ENCODE measurements around the gene MTO1. TPM values are rescaled to one million over a fixed set of nuclear protein-coding genes. Genes with fewer than 3 reads are reported as not detected.
"Not testable (repeated sequence)": the region's sequence is repeated elsewhere in the genome, so short reads cannot be mapped to it uniquely, and the experiment has no call there.

The MTO1 gene
- total RNA-seq, 1 experiment from 2014 or later: 31.6 TPM

- Mint-ChIP-seq H3K4me3 (ENCODE audit: low read depth, unreplicated experiment) (no peak overlapping the region), H3K27ac (ENCODE audit: unreplicated experiment) (no peak overlapping the region), H3K36me3 (ENCODE audit: insufficient read depth, unreplicated experiment) (no peaks in the 10 kb centered on the region), H3K4me1 (ENCODE audit: low read depth, unreplicated experiment) (no peaks in the 10 kb centered on the region), H3K9me3 (ENCODE audit: low read depth, unreplicated experiment) (no peaks in the 10 kb centered on the region), H3K27me3 (ENCODE audit: unreplicated experiment) (no peaks in the 10 kb centered on the region)
- no TSS peak for BruUV-seq (replicated peaks)
- DNase-seq: no peak
- CTCF ChIA-PET: interaction anchor here (0.7 to 1.2 kb wide), 3 partner anchors 16 to 31 kb away, joined by 3 to 8 read pairs (median 4); no protein-coding TSS in a partner anchor
- no peak for TF ChIP-seq CTCF (IDR thresholded peaks at IDR 0.05; ENCODE audit: unreplicated experiment)
- intact Hi-C loops (cut with micrococcal nuclease; ENCODE audit: unreplicated experiment): no loop called here
Measured at GRCh38 chr6:73548458-73549446, 87.2 kb downstream of the MTO1 start.

- H3K36me3 Mint-ChIP-seq (ENCODE audit: insufficient read depth, unreplicated experiment); H3K4me1 Mint-ChIP-seq (ENCODE audit: low read depth, unreplicated experiment); CTCF ChIA-PET: not testable (repeated sequence)
Measured at GRCh38 chr6:73551115-73551514, 89.6 kb downstream of the MTO1 start.

GRCh38 chr6:73555380-73555949 lies 93.9 kb downstream of the MTO1 start:
- H3K27me3 Mint-ChIP-seq (ENCODE audit: unreplicated experiment); DNase-seq; H3K27ac Mint-ChIP-seq (ENCODE audit: unreplicated experiment); BruUV-seq (replicated peaks); H3K4me3 Mint-ChIP-seq (ENCODE audit: low read depth, unreplicated experiment); H3K9me3 Mint-ChIP-seq (ENCODE audit: low read depth, unreplicated experiment); CTCF ChIA-PET; H3K4me1 Mint-ChIP-seq (ENCODE audit: low read depth, unreplicated experiment); intact Hi-C loops (cut with micrococcal nuclease; ENCODE audit: unreplicated experiment); H3K36me3 Mint-ChIP-seq (ENCODE audit: insufficient read depth, unreplicated experiment): not testable (repeated sequence)

More at GRCh38 chr6:73551115-73551514, 89.6 kb downstream of the MTO1 start:
- DNase-seq; BruUV-seq (replicated peaks); H3K4me3 Mint-ChIP-seq (ENCODE audit: low read depth, unreplicated experiment); intact Hi-C loops (cut with micrococcal nuclease; ENCODE audit: unreplicated experiment); H3K9me3 Mint-ChIP-seq (ENCODE audit: low read depth, unreplicated experiment); H3K27ac Mint-ChIP-seq (ENCODE audit: unreplicated experiment); H3K27me3 Mint-ChIP-seq (ENCODE audit: unreplicated experiment): not testable (repeated sequence)

- no peak for DNase-seq
- H3K4me3 Mint-ChIP-seq (ENCODE audit: low read depth, unreplicated experiment): no peak overlapping the region
- CTCF ChIA-PET: interaction anchor here (0.6 kb wide), 1 partner anchor 34 kb away, joined by 4 read pairs; no protein-coding TSS in a partner anchor
- no peak overlapping the region for H3K27ac Mint-ChIP-seq (ENCODE audit: unreplicated experiment)
- H3K9me3 Mint-ChIP-seq (ENCODE audit: low read depth, unreplicated experiment): no peaks in the 10 kb centered on the region
- intact Hi-C loops (cut with micrococcal nuclease; ENCODE audit: unreplicated experiment): no loop called here
- no peaks in the 10 kb centered on the region for H3K27me3 Mint-ChIP-seq (ENCODE audit: unreplicated experiment)
- H3K36me3 Mint-ChIP-seq (ENCODE audit: insufficient read depth, unreplicated experiment): peaks cover 4% of the 10 kb centered on the region
- BruUV-seq (replicated peaks): no TSS peak
- no peak for TF ChIP-seq CTCF (IDR thresholded peaks at IDR 0.05; ENCODE audit: unreplicated experiment)
- H3K4me1 Mint-ChIP-seq (ENCODE audit: low read depth, unreplicated experiment): no peaks in the 10 kb centered on the region
Measured at GRCh38 chr6:73556836-73557235, 95.3 kb downstream of the MTO1 start.

Other genes starting within 250 kb of the MTO1 start
- not detected in 2 replicates for gene KHDC1L, start 236.2 kb upstream of the MTO1 start, total RNA-seq (2022)
- 4.9 and 5.0 TPM in 2 replicates for gene KHDC1, start 198.5 kb upstream of the MTO1 start, total RNA-seq (2022)
- not detected in 2 replicates for gene DPPA5, start 107.5 kb upstream of the MTO1 start, total RNA-seq (2022)
- not detected in 2 replicates for gene KHDC3L, start 99.1 kb upstream of the MTO1 start, total RNA-seq (2022)
- 7.0 and 7.1 TPM in 2 replicates for gene OOEP, start 91.8 kb upstream of the MTO1 start, total RNA-seq (2022)
- 11.4 and 13.4 TPM in 2 replicates for gene DDX43, start 66.9 kb upstream of the MTO1 start, total RNA-seq (2022)
- 31.2 and 35.0 TPM in 2 replicates for gene CGAS, start 9.4 kb upstream of the MTO1 start, total RNA-seq (2022)
- gene EEF1A1, start 59.3 kb downstream of the MTO1 start, total RNA-seq (2022): 5,799 and 7,052 TPM in 2 replicates
- gene SLC17A5, start 192.3 kb downstream of the MTO1 start, total RNA-seq (2022): 20.7 and 21.3 TPM in 2 replicates
- gene CD109, start 234.5 kb downstream of the MTO1 start, total RNA-seq (2022): 1.9 and 3.6 TPM in 2 replicates